Measurements from ENCODE around the gene CMIP. TPM values are rescaled to one million over a fixed set of nuclear protein-coding genes. Genes with fewer than 3 reads are reported as not detected.

Gene CMIP
- polyA plus RNA-seq, 1 donor from 2014 or later, result 15.1 TPM

DNA sequence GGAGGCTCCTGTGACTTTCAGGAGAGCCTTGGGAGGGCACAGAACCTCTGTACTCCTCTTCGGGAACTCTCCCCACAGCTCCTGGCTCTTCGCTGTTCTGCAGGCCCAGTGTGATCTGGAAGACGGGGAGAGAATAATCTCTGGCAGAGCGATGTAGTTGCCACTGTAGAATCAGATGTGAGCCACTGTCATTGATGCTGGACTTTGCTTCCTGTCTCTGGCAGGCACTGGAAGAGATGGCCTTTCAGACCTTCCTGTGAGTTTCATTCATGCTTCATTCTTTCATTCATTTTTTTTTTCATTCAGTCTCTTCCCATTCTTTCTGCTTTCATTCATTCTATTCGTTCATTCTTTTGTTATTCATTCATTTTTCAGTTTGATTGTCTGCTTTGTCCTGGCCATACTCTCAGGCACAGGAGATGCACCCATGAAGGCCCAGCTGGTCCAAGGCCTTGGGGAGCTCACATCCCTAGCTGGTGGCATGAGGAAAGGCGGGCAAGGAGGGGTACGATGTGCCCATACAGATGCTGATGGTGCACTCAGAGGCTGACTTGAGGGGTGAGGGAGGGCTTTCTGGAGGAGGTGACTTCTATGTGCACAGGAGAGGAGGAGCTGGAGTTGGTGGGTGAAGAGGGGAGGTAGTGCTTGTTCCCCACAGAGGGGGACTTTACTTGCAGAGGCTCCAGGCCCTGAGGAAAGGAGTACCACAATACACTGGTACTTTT, 44.2 kb downstream of the CMIP start:
- Histone ChIP-seq H3K9ac (ENCODE audit: low read length) (no peak overlapping the region), H3K9me3 (ENCODE audit: low read length) (no peaks in the 10 kb centered on the region), H3K79me2 (replicated peaks; ENCODE audit: insufficient read depth, low read length) (peaks cover 46% of the 10 kb centered on the region), H3K9me2 (ENCODE audit: insufficient read depth, low read length) (no peaks in the 10 kb centered on the region), H2AFZ (ENCODE audit: low read depth, low read length) (no peak overlapping the region), H3K4me2 (ENCODE audit: low read length) (no peak overlapping the region), H3K4me3 (ENCODE audit: low read length) (no peak overlapping the region), H3K27ac (ENCODE audit: low read length) (no peak overlapping the region), H4K20me1 (ENCODE audit: insufficient read depth) (peaks cover 30% of the 10 kb centered on the region), H3K36me3 (ENCODE audit: insufficient read depth, low read length) (no peaks in the 10 kb centered on the region), H3F3A (ENCODE audit: insufficient read depth, low read length, poor library complexity, severe bottlenecking) (no peaks in the 10 kb centered on the region), H3K27me3 (ENCODE audit: insufficient read depth, low read depth, low read length) (no peaks in the 10 kb centered on the region)
- TF ChIP-seq MXI1 (conservative IDR thresholded peaks at IDR 0.05; ENCODE audit: poor library complexity, severe bottlenecking), result no peak
- TF ChIP-seq POLR2AphosphoS5 (IDR thresholded peaks at IDR 0.05), result no peak
- TF ChIP-seq TAF1 (IDR thresholded peaks at IDR 0.05; ENCODE audit: low read depth), result no peak
- TF ChIP-seq, protein P1, sequence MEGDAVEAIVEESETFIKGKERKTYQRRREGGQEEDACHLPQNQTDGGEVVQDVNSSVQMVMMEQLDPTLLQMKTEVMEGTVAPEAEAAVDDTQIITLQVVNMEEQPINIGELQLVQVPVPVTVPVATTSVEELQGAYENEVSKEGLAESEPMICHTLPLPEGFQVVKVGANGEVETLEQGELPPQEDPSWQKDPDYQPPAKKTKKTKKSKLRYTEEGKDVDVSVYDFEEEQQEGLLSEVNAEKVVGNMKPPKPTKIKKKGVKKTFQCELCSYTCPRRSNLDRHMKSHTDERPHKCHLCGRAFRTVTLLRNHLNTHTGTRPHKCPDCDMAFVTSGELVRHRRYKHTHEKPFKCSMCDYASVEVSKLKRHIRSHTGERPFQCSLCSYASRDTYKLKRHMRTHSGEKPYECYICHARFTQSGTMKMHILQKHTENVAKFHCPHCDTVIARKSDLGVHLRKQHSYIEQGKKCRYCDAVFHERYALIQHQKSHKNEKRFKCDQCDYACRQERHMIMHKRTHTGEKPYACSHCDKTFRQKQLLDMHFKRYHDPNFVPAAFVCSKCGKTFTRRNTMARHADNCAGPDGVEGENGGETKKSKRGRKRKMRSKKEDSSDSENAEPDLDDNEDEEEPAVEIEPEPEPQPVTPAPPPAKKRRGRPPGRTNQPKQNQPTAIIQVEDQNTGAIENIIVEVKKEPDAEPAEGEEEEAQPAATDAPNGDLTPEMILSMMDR (IDR thresholded peaks at IDR 0.05; ENCODE audit: poor library complexity, severe bottlenecking), result no peak
- TF ChIP-seq, protein P2, sequence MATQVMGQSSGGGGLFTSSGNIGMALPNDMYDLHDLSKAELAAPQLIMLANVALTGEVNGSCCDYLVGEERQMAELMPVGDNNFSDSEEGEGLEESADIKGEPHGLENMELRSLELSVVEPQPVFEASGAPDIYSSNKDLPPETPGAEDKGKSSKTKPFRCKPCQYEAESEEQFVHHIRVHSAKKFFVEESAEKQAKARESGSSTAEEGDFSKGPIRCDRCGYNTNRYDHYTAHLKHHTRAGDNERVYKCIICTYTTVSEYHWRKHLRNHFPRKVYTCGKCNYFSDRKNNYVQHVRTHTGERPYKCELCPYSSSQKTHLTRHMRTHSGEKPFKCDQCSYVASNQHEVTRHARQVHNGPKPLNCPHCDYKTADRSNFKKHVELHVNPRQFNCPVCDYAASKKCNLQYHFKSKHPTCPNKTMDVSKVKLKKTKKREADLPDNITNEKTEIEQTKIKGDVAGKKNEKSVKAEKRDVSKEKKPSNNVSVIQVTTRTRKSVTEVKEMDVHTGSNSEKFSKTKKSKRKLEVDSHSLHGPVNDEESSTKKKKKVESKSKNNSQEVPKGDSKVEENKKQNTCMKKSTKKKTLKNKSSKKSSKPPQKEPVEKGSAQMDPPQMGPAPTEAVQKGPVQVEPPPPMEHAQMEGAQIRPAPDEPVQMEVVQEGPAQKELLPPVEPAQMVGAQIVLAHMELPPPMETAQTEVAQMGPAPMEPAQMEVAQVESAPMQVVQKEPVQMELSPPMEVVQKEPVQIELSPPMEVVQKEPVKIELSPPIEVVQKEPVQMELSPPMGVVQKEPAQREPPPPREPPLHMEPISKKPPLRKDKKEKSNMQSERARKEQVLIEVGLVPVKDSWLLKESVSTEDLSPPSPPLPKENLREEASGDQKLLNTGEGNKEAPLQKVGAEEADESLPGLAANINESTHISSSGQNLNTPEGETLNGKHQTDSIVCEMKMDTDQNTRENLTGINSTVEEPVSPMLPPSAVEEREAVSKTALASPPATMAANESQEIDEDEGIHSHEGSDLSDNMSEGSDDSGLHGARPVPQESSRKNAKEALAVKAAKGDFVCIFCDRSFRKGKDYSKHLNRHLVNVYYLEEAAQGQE (IDR thresholded peaks at IDR 0.05; ENCODE audit: borderline replicate concordance), result no peak
- no peak for TF ChIP-seq EP300 (conservative IDR thresholded peaks at IDR 0.05; ENCODE audit: poor library complexity, severe bottlenecking)
- no peak for TF ChIP-seq EZH2 (IDR thresholded peaks at IDR 0.05; ENCODE audit: borderline replicate concordance, insufficient read depth, low read length, poor library complexity, severe bottlenecking)
- no peak for TF ChIP-seq RAD21 (conservative IDR thresholded peaks at IDR 0.05)
- no peak for TF ChIP-seq SMC3 (conservative IDR thresholded peaks at IDR 0.05; ENCODE audit: poor library complexity)

DNA sequence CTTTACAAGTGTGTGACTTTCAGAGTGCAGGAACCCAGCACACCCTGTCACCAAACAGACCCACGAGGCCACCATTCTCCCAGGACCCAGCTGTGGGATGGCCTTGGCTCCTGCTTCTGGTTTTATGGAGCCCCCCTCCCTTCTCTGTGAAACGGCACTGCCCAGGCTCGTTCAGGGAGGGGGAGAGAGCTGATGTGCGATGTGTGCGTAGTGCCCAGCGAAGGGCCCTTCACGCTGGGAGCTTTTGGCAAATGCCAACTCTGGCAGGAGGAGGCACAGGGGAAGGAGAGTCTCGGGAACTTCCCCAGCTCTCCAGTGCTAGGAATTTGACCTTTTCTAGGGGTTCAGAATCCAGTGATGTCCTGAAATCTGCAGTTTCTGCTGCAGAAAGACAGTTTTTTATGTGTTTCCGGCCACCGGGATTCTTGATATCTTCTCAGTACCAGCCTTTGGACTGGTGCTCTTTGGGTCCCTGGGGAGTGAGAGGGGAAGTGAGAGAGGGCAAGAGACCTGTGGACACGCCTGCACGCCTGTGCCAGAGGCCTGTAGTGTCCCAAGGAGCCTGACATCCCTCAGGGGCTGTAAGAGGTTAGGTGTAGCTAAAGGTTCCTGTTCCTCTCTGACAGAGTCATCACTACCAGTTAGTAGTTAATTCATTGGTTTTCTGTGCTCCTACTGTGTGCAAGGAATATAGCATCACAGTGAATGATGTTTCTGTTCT, 45.1 kb downstream of the CMIP start:
- H3K79me2 ChIP-seq (replicated peaks; ENCODE audit: insufficient read depth, low read length), result peaks cover 42% of the 10 kb centered on the region
- TF ChIP-seq TAF1 (IDR thresholded peaks at IDR 0.05; ENCODE audit: low read depth), result no peak
- no peak for TF ChIP-seq MXI1 (conservative IDR thresholded peaks at IDR 0.05; ENCODE audit: poor library complexity, severe bottlenecking)
- no peak for TF ChIP-seq POLR2AphosphoS5 (IDR thresholded peaks at IDR 0.05)
- TF ChIP-seq RAD21 (conservative IDR thresholded peaks at IDR 0.05), result no peak
- TF ChIP-seq, protein P1 (IDR thresholded peaks at IDR 0.05; ENCODE audit: poor library complexity, severe bottlenecking), result no peak
- TF ChIP-seq EZH2 (IDR thresholded peaks at IDR 0.05; ENCODE audit: borderline replicate concordance, insufficient read depth, low read length, poor library complexity, severe bottlenecking), result no peak
- no peak for TF ChIP-seq SMC3 (conservative IDR thresholded peaks at IDR 0.05; ENCODE audit: poor library complexity)
- TF ChIP-seq, protein P2 (IDR thresholded peaks at IDR 0.05; ENCODE audit: borderline replicate concordance), result no peak
- TF ChIP-seq EP300 (conservative IDR thresholded peaks at IDR 0.05; ENCODE audit: poor library complexity, severe bottlenecking), result no peak

More for the DNA sequence above, 45.1 kb downstream of the CMIP start:
- H3K27ac ChIP-seq (ENCODE audit: low read length), result no peak overlapping the region
- H3K27me3 ChIP-seq (ENCODE audit: insufficient read depth, low read depth, low read length), result no peaks in the 10 kb centered on the region
- H3K9ac ChIP-seq (ENCODE audit: low read length), result no peak overlapping the region
- H4K20me1 ChIP-seq (ENCODE audit: insufficient read depth), result peaks cover 30% of the 10 kb centered on the region
- no peaks in the 10 kb centered on the region for H3K36me3 ChIP-seq (ENCODE audit: insufficient read depth, low read length)
- no peaks in the 10 kb centered on the region for H3F3A ChIP-seq (ENCODE audit: insufficient read depth, low read length, poor library complexity, severe bottlenecking)
- no peaks in the 10 kb centered on the region for H3K9me2 ChIP-seq (ENCODE audit: insufficient read depth, low read length)
- H3K4me2 ChIP-seq (ENCODE audit: low read length), result no peak overlapping the region
- no peak overlapping the region for H3K4me3 ChIP-seq (ENCODE audit: low read length)
- H3K9me3 ChIP-seq (ENCODE audit: low read length), result no peaks in the 10 kb centered on the region
- no peak overlapping the region for H2AFZ ChIP-seq (ENCODE audit: low read depth, low read length)
